Stomach (tissue), 4 donors: ENCODE measurements around the gene LSM7.

ENCODE experiments used
- CTCF ChIP-seq, 7 experiments: fragments of 450-650 bp in 4 of 7; fragments of 200-600 bp in 3 of 7; sonication (generic) in 3 of 7; IDR thresholded peaks; one replicate each; pipeline ENCODE4 v1.5.1; 2016 to 2019; ENCODE audit warnings: antibody characterized with exemption in 7 of 7, control low read depth in 2 of 7, mild to moderate bottlenecking in 1 of 7
- EP300 ChIP-seq: sonication (generic); formaldehyde crosslinking; IDR thresholded peaks from one replicate; pipeline ENCODE4 v1.6.1; 2017; ENCODE audit warnings: antibody characterized with exemption
- POLR2A ChIP-seq, 4 donors: fragments of 450-650 bp; IDR thresholded peaks; one replicate each; pipeline ENCODE4 v1.6.1; 2016; ENCODE audit warnings: antibody characterized with exemption in 4 of 4, control low read depth in 2 of 4, mild to moderate bottlenecking in 1 of 4, moderate library complexity in 1 of 4
- POLR2AphosphoS5 ChIP-seq, 3 donors: sonication (generic); formaldehyde crosslinking; IDR thresholded peaks; one replicate each; pipeline ENCODE4 v1.6.1; 2016; ENCODE audit warnings: antibody characterized with exemption in 3 of 3

- TF ChIP-seq CTCF (IDR thresholded peaks at IDR 0.05) = no peak
- no peak for TF ChIP-seq EP300
- TF ChIP-seq POLR2A (IDR thresholded peaks at IDR 0.05) = no peak
- no peak for TF ChIP-seq POLR2AphosphoS5 (IDR thresholded peaks at IDR 0.05)
These were observed 9.7 kb upstream of the LSM7 start for GRCh38 chr19:2338055-2338615.
